Skeletal muscle satellite cell (primary cell): ENCODE data around the gene CTCFL.

Experiments used
- H3K27me3 ChIP-seq: 2 replicates; pipeline ENCODE4 v1.7.0; 2013; ENCODE audit warnings: low read length; ENCODE audit not compliant: control insufficient read depth, insufficient read depth
- H3K36me3 ChIP-seq: 2 replicates; pipeline ENCODE4 v1.7.0; 2013; ENCODE audit warnings: mild to moderate bottlenecking, control low read depth, low read length; ENCODE audit not compliant: insufficient read depth
- H3K4me1 ChIP-seq: 2 replicates; pipeline ENCODE4 v1.7.0; 2013; ENCODE audit warnings: low read length; ENCODE audit not compliant: control insufficient read depth, insufficient read depth
- H3K4me2 ChIP-seq: 2 replicates; pipeline ENCODE4 v1.7.0; 2013; ENCODE audit warnings: mild to moderate bottlenecking, low read length
- H3K4me3 ChIP-seq: 2 replicates; pipeline ENCODE4 v1.7.0; 2013; ENCODE audit warnings: low read length
- H3K9ac ChIP-seq: 2 replicates; pipeline ENCODE4 v1.7.0; 2013; ENCODE audit warnings: mild to moderate bottlenecking, low read depth, low read length, moderate library complexity
- H3K9me3 ChIP-seq: replicated peaks from 2 replicates; pipeline ENCODE4 v1.7.0; 2013; ENCODE audit warnings: mild to moderate bottlenecking, control low read depth, low read length

The CTCFL gene

DNA sequence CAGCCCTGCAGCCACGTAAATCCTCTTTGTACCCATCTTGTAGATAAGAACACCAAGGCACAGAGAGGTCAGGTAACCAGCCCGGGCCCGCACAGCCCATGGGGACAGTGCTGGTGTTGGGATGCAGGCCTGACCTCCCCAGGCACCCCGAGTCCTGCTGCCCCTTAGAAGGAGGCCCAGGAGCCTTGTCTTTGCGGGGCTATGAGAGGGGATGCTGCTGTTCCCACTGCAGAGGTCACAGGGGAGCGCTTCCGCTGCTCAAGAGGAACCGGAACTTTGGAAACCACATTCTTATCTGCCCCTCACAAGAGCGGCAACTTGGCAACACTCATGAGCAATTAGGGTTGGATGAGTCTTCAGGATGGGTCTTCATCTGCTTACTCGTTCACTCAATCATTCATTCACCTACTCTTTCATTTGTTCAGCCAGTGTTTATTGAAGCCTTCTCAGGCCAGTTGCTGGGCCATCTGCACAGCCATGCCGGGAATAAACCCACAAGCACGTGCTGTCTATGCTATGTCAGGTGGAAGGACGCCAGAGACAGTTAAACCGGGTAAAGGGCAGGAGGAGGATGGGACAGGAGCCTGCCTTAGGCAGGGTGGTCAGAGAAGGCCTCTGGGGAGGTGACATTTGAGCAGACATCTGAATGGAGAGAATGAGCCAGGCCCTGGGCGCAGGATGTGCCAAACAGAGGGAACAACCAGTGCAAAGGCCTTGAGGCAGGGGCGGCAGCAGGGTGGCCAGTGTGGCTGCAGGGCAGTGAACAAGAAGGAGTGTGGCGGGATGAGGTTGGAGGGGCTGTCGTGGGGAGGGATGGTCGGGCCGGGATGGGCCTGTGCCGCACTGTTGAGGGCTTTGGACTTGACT is 72.9 kb downstream of the CTCFL start:
- Histone ChIP-seq H3K9me3 (no peaks in the 10 kb centered on the region), H3K4me1 (no peaks in the 10 kb centered on the region), H3K4me3 (no peak overlapping the region), H3K27me3 (peaks cover 67% of the 10 kb centered on the region), H3K9ac (no peak overlapping the region), H3K4me2 (no peak overlapping the region), H3K36me3 (no peaks in the 10 kb centered on the region)

GRCh38 chr20:57451431-57451794 is 73.5 kb downstream of the CTCFL start:
- Histone ChIP-seq H3K4me1 (no peaks in the 10 kb centered on the region), H3K9me3 (no peaks in the 10 kb centered on the region), H3K4me3 (no peak overlapping the region), H3K4me2 (no peak overlapping the region), H3K9ac (no peak overlapping the region), H3K27me3 (peaks cover 67% of the 10 kb centered on the region), H3K36me3 (no peaks in the 10 kb centered on the region)

- no peaks in the 10 kb centered on the region for H3K4me1 ChIP-seq
- no peaks in the 10 kb centered on the region for H3K36me3 ChIP-seq
- no peak overlapping the region for H3K4me2 ChIP-seq
- no peaks in the 10 kb centered on the region for H3K9me3 ChIP-seq
- peaks cover 71% of the 10 kb centered on the region for H3K27me3 ChIP-seq
- no peak overlapping the region for H3K9ac ChIP-seq
- no peak overlapping the region for H3K4me3 ChIP-seq
Measured at GRCh38 chr20:57450931-57451330, 74.0 kb downstream of the CTCFL start.

DNA sequence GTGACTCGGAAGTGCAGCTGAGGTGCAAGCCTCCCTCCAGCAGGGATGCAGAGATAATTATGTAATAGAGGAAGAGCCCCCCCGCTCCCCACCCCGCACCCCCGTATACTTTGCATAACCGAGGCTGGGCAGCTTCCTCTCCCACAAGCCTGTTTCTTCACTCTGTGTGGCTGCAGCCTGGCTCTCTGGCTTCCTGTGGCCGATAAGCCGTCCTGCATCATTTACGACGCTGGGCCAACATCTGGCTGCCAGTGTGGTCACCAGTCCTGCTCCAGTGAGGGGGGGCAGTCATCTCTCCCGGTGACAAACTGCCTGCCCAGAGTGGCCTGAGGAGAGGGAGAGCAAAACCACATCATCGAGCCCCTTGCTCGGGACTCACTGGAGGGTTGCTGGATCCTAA is 74.5 kb downstream of the CTCFL start:
- no peaks in the 10 kb centered on the region for H3K36me3 ChIP-seq
- H3K4me3 ChIP-seq, result no peak overlapping the region
- H3K9ac ChIP-seq, result no peak overlapping the region
- no peaks in the 10 kb centered on the region for H3K4me1 ChIP-seq
- H3K9me3 ChIP-seq, result no peaks in the 10 kb centered on the region
- no peak overlapping the region for H3K4me2 ChIP-seq
- peaks cover 76% of the 10 kb centered on the region for H3K27me3 ChIP-seq

- Histone ChIP-seq H3K27me3 (peaks cover 72% of the 10 kb centered on the region), H3K36me3 (no peaks in the 10 kb centered on the region), H3K9me3 (no peaks in the 10 kb centered on the region), H3K9ac (no peak overlapping the region), H3K4me2 (no peak overlapping the region), H3K4me1 (no peaks in the 10 kb centered on the region), H3K4me3 (no peak overlapping the region)
Measured at GRCh38 chr20:57449398-57450354, 75.3 kb downstream of the CTCFL start.

DNA sequence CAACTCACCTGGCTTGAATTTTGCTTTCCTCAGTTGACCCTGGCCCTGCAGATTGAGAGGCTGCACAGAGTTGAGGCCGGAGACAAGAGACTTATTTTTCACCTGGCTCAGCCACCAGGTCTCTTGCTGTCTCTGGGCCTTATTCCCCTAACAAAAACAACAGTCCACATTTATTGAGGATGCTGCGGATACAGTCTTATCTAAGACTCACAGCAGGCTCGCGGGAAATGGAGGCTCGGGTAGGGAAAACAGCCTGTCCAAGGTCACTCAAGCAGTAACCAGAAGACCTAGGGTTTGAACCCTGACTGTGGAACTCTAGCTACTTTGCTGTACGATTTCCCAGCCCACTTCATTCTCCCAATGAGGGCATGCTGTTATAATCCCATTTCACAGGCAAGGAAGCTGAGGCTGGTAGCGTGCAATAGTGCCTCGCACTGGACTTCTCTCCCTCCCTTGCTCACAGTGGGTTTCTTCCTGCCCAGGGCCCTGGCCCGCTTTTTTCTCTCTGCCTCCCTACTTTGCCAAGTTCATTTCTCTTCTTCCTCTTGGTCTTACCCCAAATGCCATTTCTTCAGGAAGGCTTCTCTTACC is 76.1 kb downstream of the CTCFL start:
- Histone ChIP-seq H3K36me3 (no peaks in the 10 kb centered on the region), H3K9ac (no peak overlapping the region), H3K4me1 (no peaks in the 10 kb centered on the region), H3K4me3 (no peak overlapping the region), H3K4me2 (no peak overlapping the region), H3K27me3 (peaks cover 65% of the 10 kb centered on the region), H3K9me3 (no peaks in the 10 kb centered on the region)
